Large intestine (tissue), 3 donors: ENCODE measurements around the gene PCDHGA1. TPM values are rescaled to one million over a fixed set of nuclear protein-coding genes. Genes with fewer than 3 reads are reported as not detected.
"Not testable (repeated sequence)": the region's sequence is repeated elsewhere in the genome, so short reads cannot be mapped to it uniquely, and the experiment has no call there.

Experiments used
- DNase-seq, 2 donors: peaks; one replicate each; pipeline versions ENCODE4 v3.0.0 to v3.0.0-alpha.2; 2013
- H3K27ac ChIP-seq: one replicate; pipeline ENCODE4 v1.5.1; 2013; ENCODE audit warnings: low read length
- H3K27me3 ChIP-seq: 2 replicates; pipeline ENCODE4 v1.6.1; 2013; ENCODE audit warnings: low read length; ENCODE audit not compliant: control insufficient read depth, insufficient read depth
- H3K36me3 ChIP-seq: 2 replicates; pipeline ENCODE4 v1.6.1; 2013; ENCODE audit warnings: low read length; ENCODE audit not compliant: control insufficient read depth, insufficient read depth
- H3K4me1 ChIP-seq: one replicate; pipeline ENCODE4 v1.6.1; 2013; ENCODE audit warnings: low read length; ENCODE audit not compliant: control insufficient read depth, insufficient read depth
- H3K4me3 ChIP-seq: one replicate; pipeline ENCODE4 v1.5.1; 2013; ENCODE audit warnings: low read length
- H3K9me3 ChIP-seq: one replicate; pipeline ENCODE4 v1.6.1; 2013; ENCODE audit warnings: mild to moderate bottlenecking, low read depth, low read length, moderate library complexity; ENCODE audit not compliant: control insufficient read depth
- WGBS: methylation state at CpG from one replicate; pipeline ENCODE4 v1.1.5; 2013; ENCODE audit warnings: low lambda C conversion rate; ENCODE audit not compliant: insufficient coverage; 5-methylcytosine and 5-hydroxymethylcytosine counted together
- polyA plus RNA-seq: library from polyadenylated mRNA; unstranded; fragments of 120-200 nt; gene quantifications from one replicate; pipeline ENCODE4 v1.2.1, GENCODE V29; 2013

Gene PCDHGA1
- polyA plus RNA-seq, 1 donor: 0.30 TPM

- Histone ChIP-seq H3K9me3 (peaks cover 53% of the 10 kb centered on the region), H3K4me3 (peak within 1 kb of the TSS; percentile 26), H3K27me3 (peaks cover 47% of the 10 kb centered on the region)
- not testable (repeated sequence) for H3K4me1 ChIP-seq, H3K27ac ChIP-seq, H3K36me3 ChIP-seq
- DNase-seq: peak in 1 of 2 donors; percentile 32
- WGBS: no CpG with 5 or more reads among the region's 43 CpGs
Measured at GRCh38 chr5:141397756-141398551, 67.6 kb downstream of the PCDHGA1 start, which contains the start of gene PCDHGB5. PCDHGB5 (plus strand) TSS chr5:141397947; CDS start chr5:141398128, 181 bp downstream.

DNA sequence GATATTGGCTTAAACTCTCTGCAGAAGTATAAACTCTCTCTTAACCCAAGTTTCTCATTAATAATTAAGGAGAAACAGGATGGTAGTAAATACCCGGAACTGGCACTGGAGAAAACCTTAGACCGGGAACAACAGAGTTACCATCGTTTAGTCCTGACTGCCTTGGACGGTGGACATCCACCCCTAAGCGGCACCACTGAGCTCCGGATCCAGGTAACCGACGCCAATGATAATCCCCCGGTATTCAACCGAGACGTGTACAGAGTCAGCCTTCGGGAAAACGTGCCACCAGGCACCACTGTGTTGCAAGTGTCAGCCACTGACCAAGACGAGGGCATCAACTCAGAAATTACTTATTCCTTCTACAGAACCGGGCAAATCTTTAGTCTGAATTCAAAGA, 68.3 kb downstream of the PCDHGA1 start:
- Histone ChIP-seq H3K4me3 (no peak overlapping the region), H3K36me3 (no peaks in the 10 kb centered on the region), H3K27me3 (peaks cover 47% of the 10 kb centered on the region), H3K4me1 (no peaks in the 10 kb centered on the region), H3K9me3 (peaks cover 52% of the 10 kb centered on the region), H3K27ac (no peak overlapping the region)
- DNase-seq: no peak
- no CpG with 5 or more reads among the region's 15 CpGs for WGBS

DNA sequence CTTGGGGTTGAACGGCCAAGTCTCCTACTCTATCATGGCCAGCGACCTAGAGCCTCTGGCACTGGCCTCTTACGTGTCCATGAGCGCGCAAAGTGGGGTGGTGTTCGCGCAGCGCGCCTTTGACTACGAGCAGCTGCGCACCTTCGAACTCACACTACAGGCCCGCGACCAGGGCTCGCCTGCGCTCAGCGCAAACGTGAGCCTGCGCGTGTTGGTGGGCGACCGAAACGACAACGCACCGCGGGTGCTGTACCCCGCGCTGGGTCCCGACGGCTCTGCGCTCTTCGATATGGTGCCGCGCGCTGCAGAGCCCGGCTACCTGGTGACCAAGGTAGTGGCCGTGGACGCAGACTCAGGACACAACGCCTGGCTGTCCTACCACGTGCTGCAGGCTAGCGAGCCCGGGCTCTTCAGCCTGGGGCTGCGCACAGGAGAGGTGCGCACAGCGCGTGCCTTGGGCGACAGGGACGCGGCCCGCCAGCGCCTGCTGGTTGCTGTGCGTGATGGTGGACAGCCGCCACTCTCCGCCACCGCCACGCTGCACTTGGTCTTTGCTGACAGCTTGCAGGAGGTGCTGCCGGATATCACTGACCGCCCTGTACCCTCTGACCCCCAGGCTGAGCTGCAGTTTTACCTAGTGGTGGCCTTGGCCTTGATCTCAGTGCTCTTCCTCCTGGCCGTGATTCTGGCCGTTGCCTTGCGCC, 69.4 kb downstream of the PCDHGA1 start:
- Histone ChIP-seq H3K9me3 (peaks cover 46% of the 10 kb centered on the region), H3K27ac (no peak overlapping the region), H3K4me1 (no peaks in the 10 kb centered on the region), H3K36me3 (no peaks in the 10 kb centered on the region), H3K27me3 (peaks cover 49% of the 10 kb centered on the region), H3K4me3 (no peak overlapping the region)
- WGBS: no CpG with 5 or more reads among the region's 61 CpGs
- no peak for DNase-seq

DNA sequence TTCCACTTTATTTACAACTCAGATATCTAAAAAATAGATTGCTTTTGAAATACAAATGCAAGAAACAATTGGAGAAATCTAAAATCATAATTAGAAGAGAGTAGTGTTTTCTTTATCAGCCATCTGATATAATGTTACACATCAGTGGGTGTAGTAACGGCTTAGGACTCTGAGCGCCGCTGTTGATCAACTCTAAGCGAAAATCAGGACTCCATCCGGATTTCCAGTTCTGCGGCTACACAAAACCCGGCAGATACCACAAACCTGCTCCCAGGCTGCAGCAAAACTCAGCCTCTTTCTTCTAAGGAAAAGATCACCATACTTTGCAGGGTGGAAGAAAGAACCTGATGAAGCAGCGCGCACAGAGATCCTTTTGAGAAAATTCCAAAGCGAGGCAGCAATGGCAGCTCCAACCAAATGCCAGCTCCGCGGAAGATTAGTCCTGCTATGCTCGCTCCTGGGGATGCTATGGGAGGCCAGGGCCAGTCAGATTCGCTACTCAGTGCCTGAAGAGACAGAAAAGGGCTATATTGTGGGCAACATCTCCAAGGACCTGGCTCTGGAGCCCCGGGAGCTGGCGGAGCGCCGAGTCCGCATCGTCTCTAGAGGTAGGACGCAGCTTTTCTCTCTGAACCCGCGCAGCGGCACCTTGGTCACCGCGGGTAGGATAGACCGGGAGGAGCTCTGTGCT, 72.4 kb downstream of the PCDHGA1 start, which contains the start of gene PCDHGA9:
Gene PCDHGA9 (plus strand): TSS at position 226 of the 691 bp plus-strand sequence. CDS start 175 bp downstream, at position 401.
- no peak for DNase-seq
- Histone ChIP-seq H3K9me3 (peaks cover 41% of the 10 kb centered on the region), H3K4me3 (no peak within 1 kb of the TSS), H3K27me3 (peaks cover 53% of the 10 kb centered on the region), H3K4me1 (no peaks in the 10 kb centered on the region), H3K27ac (no peak within 1 kb of the TSS), H3K36me3 (no peaks in the 10 kb centered on the region)
- no CpG with 5 or more reads among the region's 27 CpGs for WGBS

- H3K36me3 ChIP-seq: no peaks in the 10 kb centered on the region
- peaks cover 44% of the 10 kb centered on the region for H3K9me3 ChIP-seq
- no peaks in the 10 kb centered on the region for H3K4me1 ChIP-seq
- no CpG with 5 or more reads among the region's 22 CpGs for WGBS
- no peak overlapping the region for H3K4me3 ChIP-seq
- no peak overlapping the region for H3K27ac ChIP-seq
- peaks cover 57% of the 10 kb centered on the region for H3K27me3 ChIP-seq
- no peak for DNase-seq
Measured at GRCh38 chr5:141403387-141403786, 73.1 kb downstream of the PCDHGA1 start.

GRCh38 chr5:141407790-141408505, 77.6 kb downstream of the PCDHGA1 start, which contains the start of gene PCDHGB6:
PCDHGB6 (plus strand) TSS chr5:141408021; CDS start chr5:141408203, 182 bp downstream.
- peaks cover 65% of the 10 kb centered on the region for H3K27me3 ChIP-seq
- H3K9me3 ChIP-seq: peaks cover 49% of the 10 kb centered on the region
- 17% methylated on average over 1 of the region's 51 CpGs for WGBS
- H3K4me1 ChIP-seq, H3K36me3 ChIP-seq, H3K27ac ChIP-seq: not testable (repeated sequence)
- peak in 1 of 2 donors; percentile 52 for DNase-seq
- peak within 1 kb of the TSS; percentile 27 for H3K4me3 ChIP-seq

DNA sequence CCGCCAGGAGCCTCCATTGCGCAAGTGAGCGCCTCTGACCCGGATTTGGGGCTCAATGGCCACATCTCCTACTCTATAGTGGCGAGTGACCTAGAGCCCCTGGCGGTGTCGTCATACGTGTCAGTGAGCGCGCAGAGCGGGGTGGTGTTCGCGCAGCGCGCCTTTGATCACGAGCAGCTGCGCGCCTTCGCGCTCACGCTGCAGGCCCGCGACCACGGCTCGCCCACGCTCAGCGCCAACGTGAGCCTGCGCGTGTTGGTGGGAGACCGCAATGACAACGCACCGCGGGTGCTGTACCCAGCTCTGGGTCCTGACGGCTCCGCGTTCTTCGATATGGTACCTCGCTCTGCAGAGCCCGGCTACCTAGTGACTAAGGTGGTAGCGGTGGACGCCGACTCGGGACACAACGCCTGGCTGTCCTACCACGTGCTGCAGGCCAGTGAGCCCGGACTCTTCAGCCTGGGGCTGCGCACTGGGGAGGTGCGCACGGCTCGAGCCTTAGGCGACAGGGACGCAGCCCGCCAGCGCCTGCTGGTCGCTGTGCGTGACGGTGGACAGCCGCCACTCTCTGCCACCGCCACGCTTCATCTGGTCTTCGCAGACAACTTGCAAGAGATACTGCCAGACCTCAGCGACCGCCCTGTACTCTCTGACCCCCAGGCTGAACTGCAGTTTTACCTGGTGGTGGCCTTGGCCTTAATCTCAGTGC, 79.4 kb downstream of the PCDHGA1 start:
- Histone ChIP-seq H3K4me1 (no peaks in the 10 kb centered on the region), H3K36me3 (no peaks in the 10 kb centered on the region), H3K27ac (no peak overlapping the region), H3K27me3 (peaks cover 63% of the 10 kb centered on the region), H3K4me3 (no peak overlapping the region), H3K9me3 (peaks cover 45% of the 10 kb centered on the region)
- no CpG with 5 or more reads among the region's 64 CpGs for WGBS
- DNase-seq: no peak

GRCh38 chr5:141411575-141411974, 81.3 kb downstream of the PCDHGA1 start:
- Histone ChIP-seq H3K4me1 (no peaks in the 10 kb centered on the region), H3K4me3 (no peak overlapping the region), H3K9me3 (peaks cover 50% of the 10 kb centered on the region), H3K27ac (no peak overlapping the region), H3K36me3 (no peaks in the 10 kb centered on the region), H3K27me3 (peaks cover 66% of the 10 kb centered on the region)
- DNase-seq: no peak
- WGBS: 70% methylated on average over 2 of the region's 3 CpGs

DNA sequence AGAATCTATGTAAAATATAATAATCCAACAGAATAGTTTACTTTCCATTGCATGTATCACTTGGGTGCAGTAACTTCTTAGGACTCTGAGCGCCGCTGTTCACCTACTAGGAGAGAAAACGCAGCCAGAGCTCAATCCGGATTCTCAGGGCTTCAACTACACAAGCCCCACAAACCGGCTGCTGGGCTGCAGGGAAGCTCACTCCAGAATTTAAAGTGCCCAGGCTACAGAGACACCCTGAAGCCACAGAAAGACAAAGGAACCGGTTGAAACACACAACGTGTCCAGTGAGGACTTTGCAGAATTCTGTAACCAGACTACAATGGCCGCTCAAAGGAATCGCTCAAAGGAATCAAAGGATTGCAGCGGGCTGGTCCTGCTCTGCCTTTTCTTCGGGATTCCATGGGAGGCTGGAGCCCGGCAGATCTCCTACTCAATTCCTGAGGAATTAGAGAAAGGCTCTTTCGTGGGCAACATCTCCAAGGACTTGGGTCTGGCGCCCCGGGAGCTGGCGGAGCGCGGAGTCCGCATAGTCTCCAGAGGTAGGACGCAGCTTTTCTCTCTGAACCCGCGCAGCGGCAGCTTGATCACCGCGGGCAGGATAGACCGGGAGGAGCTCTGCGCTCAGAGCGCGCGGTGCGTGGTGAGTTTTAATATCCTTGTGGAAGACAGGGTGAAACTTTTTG, 82.7 kb downstream of the PCDHGA1 start, which contains the start of gene PCDHGA10:
Gene PCDHGA10 (plus strand): TSS at position 134 of the 686 bp plus-strand sequence. CDS start 189 bp downstream, at position 323.
- H3K4me3 ChIP-seq: peak within 1 kb of the TSS; percentile 51
- no CpG with 5 or more reads among the region's 31 CpGs for WGBS

More for the DNA sequence above, 82.7 kb downstream of the PCDHGA1 start, which contains the start of gene PCDHGA10:
- Histone ChIP-seq H3K36me3 (no peaks in the 10 kb centered on the region), H3K4me1 (no peaks in the 10 kb centered on the region), H3K27ac (no peak within 1 kb of the TSS), H3K9me3 (peaks cover 52% of the 10 kb centered on the region), H3K27me3 (peaks cover 68% of the 10 kb centered on the region)
- DNase-seq: peak in 1 of 2 donors; percentile 69
